ENCODE data around the gene GADL1.

Gene GADL1

DNA sequence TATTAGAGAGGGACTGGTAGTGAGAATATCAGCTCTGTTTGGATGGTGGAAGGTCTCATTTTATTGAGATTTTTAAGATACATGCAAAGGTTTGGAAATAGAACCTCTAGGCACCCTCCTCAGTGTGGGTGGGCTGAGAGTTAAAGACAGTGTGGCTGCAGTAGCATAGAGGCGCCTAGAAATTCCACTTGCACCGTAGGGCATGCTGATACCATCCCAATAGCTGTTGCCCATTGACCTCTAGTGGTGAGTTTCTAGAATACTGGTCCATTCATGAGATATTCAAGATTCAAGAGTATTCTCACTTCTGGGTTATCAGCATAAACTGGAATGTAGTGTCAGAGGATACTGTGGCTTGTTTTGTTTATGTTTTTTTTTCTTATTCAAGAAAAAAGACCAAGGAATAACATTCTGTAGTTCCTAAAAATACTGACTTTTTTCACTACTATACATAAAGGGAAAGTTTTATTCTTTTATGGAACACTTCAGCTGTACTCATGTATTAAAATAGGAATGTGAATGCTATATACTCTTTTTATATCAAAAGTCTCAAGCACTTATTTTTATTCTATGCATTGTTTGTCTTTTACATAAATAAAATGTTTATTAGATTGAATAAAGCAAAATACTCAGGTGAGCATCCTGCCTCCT is 200.9 kb downstream of the GADL1 start:
- peak; percentile 14 for DNase-seq (ENCODE audit: low read depth)

DNA sequence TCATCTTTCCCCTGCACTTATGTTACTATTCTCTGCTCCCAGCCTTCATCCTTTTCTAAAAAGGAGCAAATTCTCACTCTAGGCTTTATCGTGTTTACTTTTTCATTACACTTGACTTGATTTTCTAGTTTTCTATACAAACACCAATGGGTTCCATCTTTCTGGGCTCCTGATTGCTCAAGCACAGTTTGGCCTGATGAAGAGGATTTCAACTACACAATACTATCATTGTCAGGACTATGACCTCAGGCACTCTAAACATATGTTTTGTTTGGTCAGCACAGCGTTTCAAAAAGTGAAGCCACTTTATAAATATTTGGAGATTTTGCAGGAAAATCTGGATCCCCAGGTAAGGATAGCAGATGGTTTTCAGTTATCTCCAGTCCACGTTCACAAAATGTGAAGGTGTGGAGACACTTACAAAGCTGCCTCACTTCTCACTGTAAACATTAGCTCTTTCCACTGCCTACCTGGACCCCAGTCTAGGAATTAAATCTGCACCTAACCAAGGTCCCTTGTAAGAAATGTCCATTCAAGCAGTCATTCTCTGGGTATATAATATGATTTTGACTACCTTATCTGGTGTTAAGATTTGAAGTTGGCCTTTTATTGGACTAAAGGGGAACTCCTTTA is 201.8 kb downstream of the GADL1 start:
- DNase-seq (ENCODE audit: low read depth): no peak

DNA sequence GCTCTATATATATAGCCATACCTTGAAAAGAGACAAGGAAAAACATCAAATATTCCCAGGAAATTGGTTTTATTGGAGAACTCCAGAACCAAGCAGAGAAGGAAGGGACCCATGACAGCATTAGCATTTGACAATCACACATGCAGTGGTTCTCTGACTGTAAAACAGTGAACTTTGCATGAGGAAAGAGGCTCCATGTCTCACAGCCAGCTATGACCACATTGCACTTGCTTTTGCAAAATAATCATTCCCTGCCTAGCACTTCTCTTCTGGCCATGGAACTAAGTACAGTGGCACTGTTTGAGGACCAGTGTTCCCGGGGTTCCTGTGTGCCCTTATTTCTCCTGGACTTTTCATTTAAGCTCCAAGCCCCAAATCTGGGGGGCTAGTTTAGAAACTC is 202.5 kb downstream of the GADL1 start:
- no peak for DNase-seq (ENCODE audit: low read depth)

DNA sequence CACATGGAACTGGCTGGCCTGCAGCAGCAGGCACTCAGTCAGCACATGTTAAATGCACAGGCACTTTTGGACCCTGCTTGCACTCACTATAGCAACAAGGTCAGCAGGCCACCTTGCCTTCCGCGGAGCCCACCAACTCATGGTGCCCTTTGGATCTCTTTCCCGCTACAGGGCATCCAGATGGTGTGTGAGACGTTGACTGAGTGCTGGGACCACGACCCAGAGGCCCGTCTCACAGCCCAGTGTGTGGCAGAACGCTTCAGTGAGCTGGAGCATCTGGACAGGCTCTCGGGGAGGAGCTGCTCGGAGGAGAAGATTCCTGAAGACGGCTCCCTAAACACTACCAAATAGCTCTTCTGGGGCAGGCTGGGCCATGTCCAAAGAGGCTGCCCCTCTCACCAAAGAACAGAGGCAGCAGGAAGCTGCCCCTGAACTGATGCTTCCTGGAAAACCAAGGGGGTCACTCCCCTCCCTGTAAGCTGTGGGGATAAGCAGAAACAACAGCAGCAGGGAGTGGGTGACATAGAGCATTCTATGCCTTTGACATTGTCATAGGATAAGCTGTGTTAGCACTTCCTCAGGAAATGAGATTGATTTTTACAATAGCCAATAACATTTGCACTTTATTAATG is 203.1 kb downstream of the GADL1 start:
- DNase-seq (ENCODE audit: low read depth): no peak

DNA sequence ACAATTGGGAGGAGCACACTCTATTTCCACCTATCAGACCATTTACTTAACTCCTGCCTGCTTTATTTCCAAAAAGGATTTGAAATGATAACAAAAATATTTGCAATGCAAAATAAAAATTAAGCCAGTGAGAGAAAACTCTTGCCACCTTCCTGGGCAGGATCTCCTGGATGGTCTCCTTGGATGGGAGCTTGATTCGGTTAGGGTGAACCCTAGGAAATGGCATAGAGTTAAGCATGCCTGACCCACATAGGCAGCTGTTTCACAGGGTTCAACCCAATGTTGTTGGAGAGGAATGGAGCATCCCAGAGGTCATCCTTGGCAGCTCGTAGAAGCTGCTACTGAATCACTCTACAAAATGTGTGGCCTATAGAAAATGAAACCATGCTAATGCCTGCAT is 204.3 kb downstream of the GADL1 start:
- no peak for DNase-seq (ENCODE audit: low read depth)

DNA sequence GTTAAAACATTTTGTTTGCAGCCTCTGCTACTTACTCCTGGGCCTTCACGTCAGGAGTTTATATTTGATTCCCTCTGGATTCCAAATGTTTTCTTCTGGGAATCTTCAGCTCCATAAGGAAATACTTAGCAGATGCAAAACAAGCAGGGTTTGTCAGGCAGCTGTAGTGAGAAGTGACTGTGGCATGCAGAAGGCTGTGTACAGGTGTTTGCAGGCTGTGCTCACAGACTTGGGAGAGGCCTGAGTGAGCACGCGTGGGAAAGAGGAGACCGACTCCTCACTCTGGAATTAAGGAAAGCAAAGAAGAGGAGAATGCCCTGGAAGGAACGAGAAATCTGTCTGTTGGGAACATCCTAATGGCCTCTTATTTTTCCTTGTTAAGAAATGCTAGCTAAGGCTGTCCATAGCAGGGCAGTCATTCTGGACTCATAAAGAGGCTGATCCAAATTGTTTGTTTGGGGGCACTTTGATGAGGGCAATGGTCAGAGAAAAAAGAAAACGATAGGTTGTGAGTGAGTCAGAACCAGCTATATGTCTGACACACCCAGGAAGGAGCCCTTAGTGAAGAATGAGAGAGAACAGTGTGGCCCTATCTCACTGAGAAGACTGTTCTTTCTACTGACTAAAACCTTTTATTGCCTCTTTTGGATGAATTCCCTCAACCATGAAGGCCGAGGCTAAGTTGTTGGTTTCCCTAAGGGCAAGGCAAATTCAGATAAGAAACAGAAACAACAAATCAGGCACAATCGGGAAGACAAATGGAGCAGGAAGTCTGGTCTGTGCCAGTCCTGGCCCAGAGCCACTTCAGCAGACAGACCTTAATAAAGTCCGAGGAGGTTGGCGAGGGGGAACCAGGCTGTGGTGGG is 205.5 kb downstream of the GADL1 start:
- DNase-seq (ENCODE audit: low read depth): no peak

DNA sequence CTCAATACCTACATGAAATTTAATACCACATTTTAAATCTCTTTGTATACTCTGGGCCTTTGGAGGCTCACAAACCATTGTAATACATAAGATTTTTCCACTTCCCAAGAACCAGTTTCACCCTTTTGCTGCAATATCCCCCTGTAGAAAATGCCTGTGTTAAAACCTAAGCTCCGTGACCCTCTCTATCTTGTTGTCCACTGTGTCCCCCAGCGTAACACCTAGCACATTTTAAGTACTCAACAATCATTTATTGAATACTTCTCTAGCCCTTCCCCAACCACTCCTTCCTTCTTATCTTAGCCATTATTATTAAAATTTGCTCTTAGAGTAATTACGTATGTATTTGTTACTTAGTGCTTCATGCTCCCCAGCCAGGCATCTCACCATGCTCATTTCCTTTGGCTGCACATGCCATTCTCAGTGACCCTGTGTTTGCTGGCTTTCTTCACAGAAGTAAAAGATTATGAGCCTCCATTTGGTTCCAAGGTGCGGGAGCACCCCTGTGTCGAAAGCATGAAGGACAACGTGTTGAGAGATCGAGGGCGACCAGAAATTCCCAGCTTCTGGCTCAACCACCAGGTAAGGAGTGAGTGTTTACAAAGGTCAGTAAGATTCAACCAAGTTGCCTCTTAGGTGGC is 206.4 kb downstream of the GADL1 start:
- DNase-seq (ENCODE audit: low read depth): no peak

DNA sequence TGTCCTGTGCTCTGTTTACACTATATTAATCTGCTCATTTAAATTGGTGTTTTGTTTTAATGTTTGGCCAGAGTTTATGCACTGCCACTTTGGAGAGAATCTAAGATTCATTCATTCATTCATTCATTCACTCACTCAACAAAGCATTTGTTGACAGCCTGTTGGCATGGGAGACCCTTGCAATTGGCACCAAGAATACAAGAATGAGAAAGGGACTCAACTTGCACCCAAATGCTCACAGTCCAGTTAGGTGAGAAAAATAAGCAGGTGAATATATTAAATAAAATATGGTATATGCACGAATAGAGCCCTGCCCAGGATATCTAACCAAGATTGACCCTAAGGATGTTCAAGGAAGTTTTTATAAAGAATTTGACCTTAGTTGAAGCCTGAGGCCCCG is 207.7 kb downstream of the GADL1 start:
- DNase-seq (ENCODE audit: low read depth): no peak

DNA sequence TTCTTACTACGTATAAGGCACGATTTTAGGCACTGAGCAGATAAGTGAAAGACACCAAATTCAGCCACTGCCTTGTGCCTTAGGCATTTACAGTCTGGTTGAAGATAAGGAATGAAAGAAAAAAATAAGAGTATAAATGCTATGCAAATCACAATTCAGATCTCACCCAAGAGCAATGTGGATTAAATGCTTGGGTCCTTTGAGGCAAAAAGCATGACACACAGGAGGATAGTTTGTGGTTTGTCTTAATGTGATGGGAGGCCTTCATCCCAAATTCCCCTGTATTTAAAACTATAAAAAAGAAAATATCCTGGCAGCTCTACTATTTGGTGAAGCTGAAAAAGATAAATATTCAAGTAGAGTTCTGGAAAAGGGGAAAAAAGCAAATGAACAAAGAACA is 208.3 kb downstream of the GADL1 start:
- no peak for DNase-seq (ENCODE audit: low read depth)

DNA sequence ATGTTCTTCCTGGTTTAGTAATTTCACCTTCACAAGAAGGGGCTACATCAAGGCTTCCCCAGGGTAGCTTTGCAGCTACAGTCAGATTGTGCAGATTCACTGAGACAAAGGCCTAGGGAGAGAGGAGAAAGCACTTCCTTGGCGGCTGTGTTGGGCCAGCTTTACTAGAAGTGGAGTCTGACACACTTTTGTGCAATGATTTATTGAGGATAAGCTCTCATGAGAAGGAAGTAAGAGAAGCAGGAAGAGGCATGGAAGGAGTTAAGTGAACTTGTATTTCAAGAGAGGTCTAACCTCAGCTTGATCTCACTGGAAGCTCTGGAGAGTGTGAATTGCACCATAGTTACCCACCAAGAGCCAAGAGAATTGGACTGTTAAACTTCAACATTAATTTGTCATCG is 209.2 kb downstream of the GADL1 start:
- DNase-seq (ENCODE audit: low read depth): no peak

DNA sequence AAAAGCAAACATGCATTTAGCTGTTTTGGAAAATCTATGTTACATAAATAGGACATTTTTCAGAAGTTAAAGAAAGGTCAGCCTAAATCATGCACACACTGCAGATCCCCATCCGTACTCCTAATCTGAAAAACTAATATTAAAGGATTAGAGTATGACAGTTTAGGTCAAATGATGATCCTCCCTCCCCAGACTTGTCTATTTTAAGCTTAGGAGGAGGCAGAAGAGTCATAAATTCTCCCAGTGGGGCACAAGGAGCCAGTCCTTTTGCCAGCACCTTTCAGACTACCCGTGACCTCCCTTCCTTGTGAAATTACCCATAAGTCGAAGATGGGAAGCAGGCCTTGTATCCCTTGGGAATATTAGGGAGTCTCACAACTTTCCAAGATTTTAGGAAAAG is 210.1 kb downstream of the GADL1 start:
- DNase-seq (ENCODE audit: low read depth): no peak

DNA sequence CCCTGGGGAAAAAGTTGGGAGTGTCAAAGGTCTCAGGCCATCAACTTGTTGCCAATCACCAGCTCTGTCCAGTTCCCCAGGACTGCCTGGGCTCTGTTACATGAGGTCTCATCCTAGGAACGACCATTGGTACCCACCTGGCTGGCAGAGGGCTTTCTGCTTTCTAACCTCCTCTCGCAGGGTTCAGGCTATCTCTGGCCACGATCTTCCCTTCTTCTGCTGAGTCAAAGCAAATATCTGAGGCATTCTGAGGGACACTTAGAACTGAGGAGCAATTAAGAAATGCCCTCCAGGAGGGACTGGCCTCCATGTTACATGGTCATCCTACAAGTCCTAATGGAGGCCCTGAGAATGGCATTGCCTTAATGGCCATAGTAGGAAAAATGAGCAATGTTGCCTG is 210.7 kb downstream of the GADL1 start:
- DNase-seq (ENCODE audit: low read depth): no peak

DNA sequence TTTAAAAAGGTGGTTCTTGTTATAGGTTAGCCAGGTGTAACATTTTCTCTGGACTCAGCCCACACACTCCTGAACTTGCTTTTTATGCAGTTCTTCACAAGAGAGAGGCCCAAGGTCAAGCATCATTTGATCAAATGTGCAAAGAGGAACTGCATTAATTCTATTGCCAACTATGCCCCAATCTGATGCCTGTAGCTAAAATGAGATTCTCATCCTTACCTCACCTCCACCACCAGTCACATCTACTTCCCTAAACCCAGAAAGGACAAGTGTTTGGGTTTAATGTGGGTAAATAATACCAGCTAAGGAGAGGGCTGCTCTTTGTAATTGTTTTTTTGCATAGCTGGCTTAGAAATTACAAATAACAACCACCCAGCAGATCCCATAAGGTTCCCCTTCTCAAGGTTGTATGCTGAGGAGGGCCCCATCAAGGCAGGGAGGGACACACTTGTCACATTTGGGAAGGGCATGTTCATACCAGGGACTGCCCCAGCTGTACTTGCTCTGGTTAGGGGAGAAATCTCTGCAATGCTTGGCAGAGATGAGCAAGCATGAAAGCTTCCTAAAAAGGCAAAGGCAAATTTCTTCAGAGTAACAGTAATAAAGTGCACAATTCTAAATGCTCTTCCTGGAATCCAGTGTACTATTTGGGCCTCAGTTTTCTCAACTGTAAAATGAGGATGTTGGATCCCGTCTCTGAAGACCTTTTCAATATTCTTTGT is 211.9 kb downstream of the GADL1 start:
- DNase-seq (ENCODE audit: low read depth): no peak

DNA sequence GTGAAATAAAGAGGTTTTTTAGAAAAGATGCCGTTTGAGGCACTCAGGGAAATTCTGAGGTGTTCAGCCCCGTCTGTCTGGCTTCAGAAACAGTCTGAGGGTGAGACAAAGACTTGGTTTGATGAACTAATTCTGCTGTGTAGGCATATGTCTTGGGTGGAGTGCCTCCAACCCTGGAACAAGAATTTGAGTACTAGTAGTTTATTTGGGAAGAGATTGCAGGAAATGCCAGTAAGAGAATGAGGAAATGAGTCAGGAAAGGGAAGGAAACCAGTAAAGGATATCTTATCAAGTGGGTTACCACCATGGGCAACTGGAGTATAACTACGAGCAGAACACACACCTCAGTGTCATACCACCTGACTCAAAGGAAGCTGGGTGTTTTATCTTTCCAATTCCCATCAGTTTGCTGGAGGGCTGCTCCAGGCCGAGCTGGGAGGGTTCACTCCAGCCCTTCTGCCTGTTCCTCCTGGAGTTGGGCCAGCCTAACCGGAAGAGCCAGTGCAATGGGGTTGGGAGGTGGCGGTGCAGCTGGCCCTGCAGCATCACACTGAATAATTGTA is 212.7 kb downstream of the GADL1 start:
- no peak for DNase-seq (ENCODE audit: low read depth)

DNA sequence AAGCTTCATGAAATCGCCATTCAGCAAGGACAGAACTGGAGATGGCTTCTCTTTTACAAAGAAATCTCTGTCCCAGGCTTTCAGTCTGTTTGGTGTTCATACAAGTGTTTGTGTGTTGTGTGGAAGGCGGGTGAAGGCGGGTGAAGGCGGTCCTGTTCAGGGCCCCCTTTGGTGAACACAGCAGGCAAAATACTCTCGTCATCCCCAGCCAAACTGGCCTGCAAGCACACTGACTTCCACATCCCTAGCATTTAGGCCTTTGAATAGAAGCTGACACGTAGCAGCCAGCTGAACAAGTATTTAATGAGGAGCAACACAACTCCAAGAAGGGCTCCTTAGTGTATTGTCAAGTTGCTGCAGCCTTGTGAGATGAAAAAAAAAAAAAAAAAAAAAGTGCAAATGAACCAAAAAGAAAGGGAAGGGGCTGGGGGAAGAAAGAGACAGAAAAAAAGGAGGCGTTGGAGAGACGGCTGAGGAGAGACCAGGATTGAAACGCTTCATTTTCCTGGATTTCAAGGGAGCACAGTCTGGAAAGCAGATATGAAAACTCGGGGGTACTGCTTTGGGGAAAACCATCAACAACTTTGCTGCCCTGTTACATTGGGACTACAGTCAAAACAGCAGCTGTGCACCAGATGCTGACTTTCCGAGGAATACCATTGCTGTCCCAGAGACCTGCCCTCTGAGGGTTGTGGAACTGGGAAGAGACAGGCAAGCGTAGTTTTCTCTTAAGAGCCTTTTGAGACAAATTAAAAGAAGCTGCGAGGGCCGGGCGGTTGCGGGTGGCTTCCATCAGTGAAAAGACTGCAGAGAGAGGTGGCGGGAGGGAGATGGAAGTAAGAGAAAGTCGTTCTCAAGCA is 213.4 kb downstream of the GADL1 start:
- DNase-seq (ENCODE audit: low read depth): no peak

DNA sequence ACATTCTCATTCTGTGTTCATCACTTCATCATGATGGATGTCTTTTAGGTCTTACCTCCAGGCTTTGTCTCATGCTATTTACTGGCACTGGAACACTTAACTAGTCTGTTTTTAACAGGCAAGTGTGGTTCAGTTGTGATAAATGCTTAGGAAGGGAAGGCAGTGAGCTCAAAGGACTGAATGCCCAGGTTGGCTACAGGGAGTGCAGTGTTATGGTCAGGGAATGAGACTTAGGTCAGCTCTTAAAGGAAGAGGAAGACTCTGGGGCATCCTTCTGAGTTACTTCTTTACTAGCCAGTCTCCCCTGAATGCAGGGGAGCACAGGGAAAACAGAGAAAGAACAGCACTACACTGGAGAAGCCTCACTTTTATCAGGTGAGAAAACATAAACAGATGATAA is 215.4 kb downstream of the GADL1 start:
- DNase-seq (ENCODE audit: low read depth): no peak

DNA sequence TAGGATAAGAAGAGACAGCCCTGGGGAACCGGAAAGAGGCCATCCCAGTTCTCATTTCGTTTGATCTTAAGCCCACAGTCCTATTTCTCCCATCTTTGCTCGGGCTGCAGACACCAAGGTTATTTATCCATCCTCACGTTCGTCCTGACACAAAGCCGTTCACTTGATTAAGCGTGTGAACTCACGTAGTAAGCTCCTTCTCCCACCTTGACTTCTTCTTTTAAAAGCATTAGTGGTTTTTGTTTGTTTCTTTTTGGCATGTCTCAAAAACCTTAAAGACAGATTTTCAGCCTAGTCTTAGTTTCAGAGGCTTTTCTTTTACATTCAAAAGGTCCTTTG is 217.1 kb downstream of the GADL1 start:
- DNase-seq (ENCODE audit: low read depth): no peak

DNA sequence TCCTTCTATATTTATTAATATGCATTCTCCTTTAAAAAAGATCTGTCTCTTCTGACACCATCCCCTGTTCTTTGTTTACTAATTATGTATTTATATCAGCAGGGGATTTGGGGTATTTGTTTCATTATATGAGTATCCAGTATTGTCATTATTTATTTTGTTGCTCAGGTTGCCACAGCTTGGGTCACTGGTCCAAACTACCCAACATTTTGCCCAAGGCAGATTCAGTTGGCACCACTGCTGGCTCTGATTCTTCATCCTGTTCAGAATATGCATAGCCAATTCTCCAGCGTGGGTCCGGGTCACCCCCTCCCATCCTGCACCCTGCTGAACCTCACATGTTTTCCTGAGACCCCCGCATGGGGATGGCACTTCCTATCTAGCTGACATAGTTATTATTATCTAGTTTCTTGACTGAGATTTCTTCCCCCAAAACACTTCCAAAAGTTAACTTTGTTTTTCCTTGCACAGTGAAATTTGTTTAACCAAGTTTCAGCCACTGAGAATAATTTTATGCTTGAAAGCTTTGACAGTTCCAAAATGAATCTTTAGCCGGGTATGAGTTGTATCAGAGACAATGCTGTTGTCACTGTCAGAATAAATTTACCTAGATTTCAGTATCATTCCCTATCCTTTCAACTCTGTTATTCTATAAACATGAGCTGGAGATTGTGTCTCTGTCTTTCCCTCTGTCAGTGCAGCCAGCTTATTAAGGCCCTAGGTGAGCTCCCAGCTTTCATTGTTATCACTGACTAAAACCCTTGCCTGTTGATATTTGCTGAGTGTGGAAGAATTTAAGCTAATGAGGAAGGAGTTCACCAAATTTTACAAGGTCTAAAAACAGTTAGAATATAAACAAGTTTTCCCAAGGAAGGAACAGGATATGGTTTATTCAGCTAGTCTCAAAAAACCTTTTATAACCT is 217.8 kb downstream of the GADL1 start:
- DNase-seq (ENCODE audit: low read depth): no peak
